T-helper 2 cell treated with Interferon-gamma antibody and Interleukin-4, amounts not matched to agents 5 μg/mL and 100 μg/mL, for 36 hours (primary cell): ENCODE results near the gene NEK8.
"Not testable (repeated sequence)": the region's sequence is repeated elsewhere in the genome, so short reads cannot be mapped to it uniquely, and the experiment has no call there.

Experiments
- DNase-seq: peaks from one replicate; pipeline ENCODE4 v3.0.0; 2021; ENCODE audit warnings: low spot score
- H3K27ac Mint-ChIP-seq: one replicate; pipeline ENCODE4 v1.8.0; 2021; ENCODE audit warnings: mild to moderate bottlenecking, mixed read lengths
- H3K27me3 Mint-ChIP-seq: one replicate; pipeline ENCODE4 v1.8.0; 2021; ENCODE audit warnings: low read depth, mixed read lengths
- H3K36me3 Mint-ChIP-seq: one replicate; pipeline ENCODE4 v1.8.0; 2021; ENCODE audit warnings: low read depth, mixed read lengths
- H3K4me1 Mint-ChIP-seq: one replicate; pipeline ENCODE4 v1.8.0; 2021; ENCODE audit warnings: low read depth, mixed read lengths
- H3K4me3 Mint-ChIP-seq: one replicate; pipeline ENCODE4 v1.8.0; 2022; ENCODE audit warnings: mild to moderate bottlenecking, moderate library complexity, mixed read lengths
- H3K9me3 Mint-ChIP-seq: one replicate; pipeline ENCODE4 v1.8.0; 2021; ENCODE audit warnings: mixed read lengths

Gene NEK8

GRCh38 chr17:28716740-28717577 is 11.6 kb upstream of the NEK8 start:
- Mint-ChIP-seq H3K9me3 (no peaks in the 10 kb centered on the region), H3K27ac (no peak overlapping the region), H3K4me1 (peaks cover 25% of the 10 kb centered on the region), H3K4me3 (no peak overlapping the region), H3K36me3 (peaks cover 21% of the 10 kb centered on the region), H3K27me3 (peaks cover 29% of the 10 kb centered on the region)
- no peak for DNase-seq

- peaks cover 22% of the 10 kb centered on the region for H3K4me1 Mint-ChIP-seq
- H3K4me3 Mint-ChIP-seq: peak within 1 kb of the TSS; percentile 74
- H3K36me3 Mint-ChIP-seq: peaks cover 29% of the 10 kb centered on the region
- H3K9me3 Mint-ChIP-seq: no peaks in the 10 kb centered on the region
- no peak for DNase-seq
- peak within 1 kb of the TSS; percentile 74 for H3K27ac Mint-ChIP-seq
- peaks cover 29% of the 10 kb centered on the region for H3K27me3 Mint-ChIP-seq
Observed at GRCh38 chr17:28717578-28718332, 10.8 kb upstream of the NEK8 start, which contains the start of gene RAB34. RAB34 (minus strand) TSS chr17:28717868; CDS start chr17:28717266, 602 bp downstream.

GRCh38 chr17:28718333-28719020 is 10.1 kb upstream of the NEK8 start:
- Mint-ChIP-seq H3K27me3 (peaks cover 29% of the 10 kb centered on the region), H3K36me3 (peaks cover 35% of the 10 kb centered on the region), H3K9me3 (no peaks in the 10 kb centered on the region), H3K4me3 (peak overlapping the region; percentile 74), H3K4me1 (peaks cover 27% of the 10 kb centered on the region), H3K27ac (peak overlapping the region; percentile 74)
- DNase-seq: no peak

GRCh38 chr17:28719021-28719433 is 9.6 kb upstream of the NEK8 start:
- Mint-ChIP-seq H3K36me3 (peaks cover 37% of the 10 kb centered on the region), H3K27me3 (peaks cover 29% of the 10 kb centered on the region), H3K4me3 (peak overlapping the region; percentile 98), H3K9me3 (no peaks in the 10 kb centered on the region), H3K27ac (peak overlapping the region; percentile 97), H3K4me1 (peaks cover 29% of the 10 kb centered on the region)
- DNase-seq: no peak

GRCh38 chr17:28720247-28720996 is 8.2 kb upstream of the NEK8 start:
- Mint-ChIP-seq H3K27ac (peak overlapping the region; percentile 97), H3K9me3 (no peaks in the 10 kb centered on the region), H3K27me3 (peaks cover 21% of the 10 kb centered on the region), H3K36me3 (peaks cover 50% of the 10 kb centered on the region), H3K4me3 (peak overlapping the region; percentile 98), H3K4me1 (peaks cover 42% of the 10 kb centered on the region)
- DNase-seq: no peak

- Mint-ChIP-seq H3K27ac (peak overlapping the region; percentile 97), H3K36me3 (peaks cover 51% of the 10 kb centered on the region), H3K4me1 (peaks cover 44% of the 10 kb centered on the region), H3K27me3 (peaks cover 16% of the 10 kb centered on the region), H3K4me3 (peak overlapping the region; percentile 98)
- not testable (repeated sequence) for H3K9me3 Mint-ChIP-seq, DNase-seq
Observed at GRCh38 chr17:28720997-28721329, 7.6 kb upstream of the NEK8 start.

GRCh38 chr17:28722417-28723158 is 6.0 kb upstream of the NEK8 start:
- H3K4me1 Mint-ChIP-seq: peaks cover 50% of the 10 kb centered on the region
- peaks cover 51% of the 10 kb centered on the region for H3K36me3 Mint-ChIP-seq
- peak overlapping the region; percentile 98 for H3K4me3 Mint-ChIP-seq

GRCh38 chr17:28723159-28723835 is 5.3 kb upstream of the NEK8 start:
- Mint-ChIP-seq H3K9me3 (no peaks in the 10 kb centered on the region), H3K4me1 (peaks cover 51% of the 10 kb centered on the region), H3K4me3 (no peak overlapping the region), H3K36me3 (peaks cover 51% of the 10 kb centered on the region), H3K27me3 (peaks cover 6% of the 10 kb centered on the region), H3K27ac (peak overlapping the region; percentile 36)
- no peak for DNase-seq

More at GRCh38 chr17:28722417-28723158, 6.0 kb upstream of the NEK8 start:
- Mint-ChIP-seq H3K27me3 (peaks cover 11% of the 10 kb centered on the region), H3K27ac (peak overlapping the region; percentile 41), H3K9me3 (no peaks in the 10 kb centered on the region)
- DNase-seq: no peak

- not testable (repeated sequence) for DNase-seq, H3K27me3 Mint-ChIP-seq, H3K9me3 Mint-ChIP-seq
- peaks cover 51% of the 10 kb centered on the region for H3K36me3 Mint-ChIP-seq
- peak overlapping the region; percentile 88 for H3K4me3 Mint-ChIP-seq
- peak overlapping the region; percentile 85 for H3K27ac Mint-ChIP-seq
- peaks cover 48% of the 10 kb centered on the region for H3K4me1 Mint-ChIP-seq
Observed at GRCh38 chr17:28723836-28724499, 4.6 kb upstream of the NEK8 start.

- no peaks in the 10 kb centered on the region for H3K27me3 Mint-ChIP-seq
- peaks cover 49% of the 10 kb centered on the region for H3K36me3 Mint-ChIP-seq
- DNase-seq: no peak
- H3K4me3 Mint-ChIP-seq: peak overlapping the region; percentile 88
- H3K4me1 Mint-ChIP-seq: peaks cover 47% of the 10 kb centered on the region
- peak overlapping the region; percentile 85 for H3K27ac Mint-ChIP-seq
- no peaks in the 10 kb centered on the region for H3K9me3 Mint-ChIP-seq
Observed at GRCh38 chr17:28724500-28725165, 4.0 kb upstream of the NEK8 start.

GRCh38 chr17:28725166-28725659 is 3.4 kb upstream of the NEK8 start:
- Mint-ChIP-seq H3K4me1 (peaks cover 50% of the 10 kb centered on the region), H3K36me3 (peaks cover 44% of the 10 kb centered on the region), H3K4me3 (peak overlapping the region; percentile 88), H3K27me3 (no peaks in the 10 kb centered on the region), H3K9me3 (no peaks in the 10 kb centered on the region), H3K27ac (peak overlapping the region; percentile 85)
- no peak for DNase-seq
